SU-DHL-6 (cell line): ENCODE data around the gene GRK3.
"Not testable (repeated sequence)": the region's sequence is repeated elsewhere in the genome, so short reads cannot be mapped to it uniquely, and the experiment has no call there.

Experiments used
- H2AFZ ChIP-seq: fragments of 200-600 bp; sonication (generic); 2 replicates; pipeline ENCODE4 v1.6.1; 2014; ENCODE audit warnings: low read depth, mild to moderate bottlenecking, moderate library complexity, mixed read lengths, antibody characterized with exemption, low read length; ENCODE audit not compliant: severe bottlenecking
- H3F3A ChIP-seq: fragments of 200-600 bp; shearing (Covaris generic); 2 replicates; pipeline ENCODE4 v1.6.0; 2016; ENCODE audit warnings: antibody characterized with exemption, mild to moderate bottlenecking; ENCODE audit not compliant: insufficient read depth
- H3K27ac ChIP-seq: fragments of 200-600 bp; sonication (generic); 2 replicates; pipeline ENCODE4 v1.5.1; 2016; ENCODE audit warnings: low read depth, mild to moderate bottlenecking, low read length, moderate library complexity, mixed read lengths
- H3K27me3 ChIP-seq: fragments of 200-600 bp; sonication (generic), shearing (Covaris generic); 2 replicates; pipeline ENCODE4 v1.6.0; 2014; ENCODE audit warnings: mild to moderate bottlenecking, low read length
- H3K36me3 ChIP-seq: fragments of 200-600 bp; sonication (generic); 2 replicates; pipeline ENCODE4 v1.6.1; 2014; ENCODE audit warnings: mild to moderate bottlenecking, low read length, mixed read lengths
- H3K4me2 ChIP-seq: fragments of 300-600, 200-600 bp; shearing (Covaris generic), sonication (generic); 2 replicates; pipeline ENCODE4 v1.6.0; 2014; ENCODE audit warnings: low read length, low read depth, mild to moderate bottlenecking; ENCODE audit not compliant: poor library complexity, severe bottlenecking
- H3K4me3 ChIP-seq: fragments of 200-600 bp; sonication (generic); 2 replicates; pipeline ENCODE4 v1.5.1; 2014; ENCODE audit warnings: antibody characterized with exemption, low read length, mild to moderate bottlenecking, mixed read lengths; ENCODE audit not compliant: insufficient read depth, poor library complexity, severe bottlenecking
- H3K79me2 ChIP-seq: fragments of 200-600 bp; sonication (generic); 2 replicates; pipeline ENCODE4 v1.6.1; 2014; ENCODE audit warnings: mild to moderate bottlenecking, low read length, moderate library complexity; ENCODE audit not compliant: insufficient read depth
- H3K9ac ChIP-seq: fragments of 200-600 bp; sonication (generic); 2 replicates; pipeline ENCODE4 v1.7.0; 2014; ENCODE audit warnings: mild to moderate bottlenecking, low read length
- H3K9me2 ChIP-seq: fragments of 200-600 bp; sonication (generic); replicated peaks from 2 replicates; pipeline ENCODE4 v1.6.1; 2014; ENCODE audit warnings: low read length; ENCODE audit not compliant: insufficient read depth
- H3K9me3 ChIP-seq: fragments of 200-600 bp; sonication (generic); 2 replicates; pipeline ENCODE4 v1.6.1; 2014; ENCODE audit warnings: low read length, mixed read lengths; ENCODE audit not compliant: insufficient read depth
- H4K20me1 ChIP-seq: fragments of 200-600 bp; sonication (generic); 2 replicates; pipeline ENCODE4 v1.6.1; 2014; ENCODE audit warnings: low read depth, mild to moderate bottlenecking, antibody characterized with exemption, low read length, moderate library complexity, mixed read lengths
- EZH2phosphoT487 ChIP-seq: fragments of 200-600 bp; sonication (generic), shearing (Covaris generic); conservative IDR thresholded peaks from 2 replicates; pipeline ENCODE4 v1.6.1; 2018; ENCODE audit warnings: mild to moderate bottlenecking, antibody characterized with exemption, low read length, moderate library complexity, mixed read lengths
- TF ChIP-seq, protein P1 (sequence below): fragments of 200-600 bp; sonication (generic); IDR thresholded peaks from one replicate; pipeline ENCODE4 v1.5.1; 2017; ENCODE audit warnings: antibody characterized with exemption, mild to moderate bottlenecking, low read length, moderate library complexity; ENCODE audit not compliant: insufficient read depth, poor library complexity, severe bottlenecking

Gene GRK3

DNA sequence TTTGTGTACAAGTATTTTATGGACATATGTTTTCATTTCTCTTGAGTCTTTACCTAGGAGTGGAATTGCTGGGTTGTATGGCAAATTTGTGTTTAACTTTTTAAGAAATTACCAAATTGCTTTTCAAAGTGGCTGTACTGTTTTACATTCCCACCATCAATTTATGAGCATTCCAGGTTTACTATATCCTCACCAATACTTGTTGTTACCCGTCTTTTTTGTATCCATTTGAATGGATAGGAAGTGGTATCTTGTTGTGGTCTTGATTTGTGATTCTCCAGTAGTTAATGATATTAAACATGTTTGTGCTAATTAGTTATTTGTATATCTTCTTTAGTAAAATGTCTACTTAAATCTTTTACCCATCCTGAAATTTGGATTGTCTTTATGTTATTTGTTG is 46.8 kb downstream of the GRK3 start:
- H3K9me3 ChIP-seq, H3K27ac ChIP-seq, H3K79me2 ChIP-seq, H3K9ac ChIP-seq, H3K9me2 ChIP-seq, H4K20me1 ChIP-seq, H3F3A ChIP-seq, H3K27me3 ChIP-seq, H3K36me3 ChIP-seq, H3K4me3 ChIP-seq, H3K4me2 ChIP-seq, H2AFZ ChIP-seq: not testable (repeated sequence)

DNA sequence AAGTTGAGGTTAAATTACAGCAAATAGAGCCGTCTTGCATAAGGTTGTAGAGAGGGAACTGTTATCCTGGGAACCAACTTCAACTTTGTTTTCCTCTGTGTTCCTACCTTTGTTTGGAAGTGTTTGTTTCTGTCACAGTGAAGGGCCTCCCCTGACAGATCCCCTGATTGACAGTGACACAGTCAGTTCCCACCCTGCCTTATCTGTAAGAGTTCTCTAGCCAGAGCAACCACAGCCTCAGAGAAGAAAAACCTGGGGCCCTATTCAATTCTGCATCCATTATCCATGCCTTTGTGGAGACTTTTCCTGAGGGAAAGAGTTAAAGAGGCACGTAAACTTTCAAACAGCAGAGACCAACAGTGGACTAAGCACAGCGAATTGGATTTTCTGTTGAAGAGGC is 48.7 kb downstream of the GRK3 start:
- not testable (repeated sequence) for H3K27me3 ChIP-seq, H4K20me1 ChIP-seq, H3K36me3 ChIP-seq, H2AFZ ChIP-seq, H3F3A ChIP-seq, H3K4me2 ChIP-seq, H3K9me2 ChIP-seq, H3K27ac ChIP-seq, H3K9ac ChIP-seq, H3K79me2 ChIP-seq, H3K9me3 ChIP-seq, H3K4me3 ChIP-seq

DNA sequence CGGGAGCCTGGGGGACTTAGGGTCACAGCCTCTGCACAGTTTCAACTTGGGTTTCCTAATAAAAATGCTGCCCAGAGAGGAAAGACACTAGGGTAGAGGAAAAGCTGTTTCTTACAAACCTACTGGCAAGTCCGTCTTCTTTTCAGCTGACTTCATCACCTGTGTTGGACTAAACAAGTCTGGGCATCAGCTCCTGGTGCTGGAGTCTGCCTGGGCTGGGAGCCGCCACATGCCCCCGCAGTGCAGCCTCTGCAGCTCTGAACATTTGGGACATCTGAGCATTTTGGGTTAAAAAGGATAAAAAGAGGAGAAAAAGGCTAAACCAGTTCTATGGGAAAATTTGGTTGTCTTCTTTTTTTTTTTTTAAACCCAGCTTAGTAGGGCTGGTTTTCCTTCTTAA is 49.1 kb downstream of the GRK3 start:
- H3K9me2 ChIP-seq, H3K79me2 ChIP-seq, H3K27me3 ChIP-seq: not testable (repeated sequence)

DNA sequence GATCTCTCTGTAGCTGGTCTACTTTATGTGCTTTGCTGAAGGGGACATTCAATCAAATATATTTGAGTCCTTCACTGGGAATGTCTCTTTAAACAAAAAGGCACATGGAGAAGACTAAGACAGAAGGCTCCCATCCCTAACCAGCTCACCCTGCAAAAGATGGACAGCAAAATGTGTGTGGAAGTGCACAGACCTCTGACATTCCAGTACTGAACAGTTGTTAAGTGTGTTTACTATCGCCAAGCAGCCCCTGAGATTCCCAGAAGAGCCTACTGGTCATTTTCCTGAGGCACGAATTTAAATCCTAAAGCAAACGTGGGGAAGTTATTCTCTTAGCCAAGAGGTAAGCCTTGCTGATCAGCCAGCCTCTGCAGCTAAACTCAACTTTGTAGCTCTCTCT is 50.3 kb downstream of the GRK3 start:
- not testable (repeated sequence) for H2AFZ ChIP-seq, H3K9me2 ChIP-seq, H3K4me2 ChIP-seq, H3K27ac ChIP-seq, H3K9me3 ChIP-seq, H3K36me3 ChIP-seq, H3F3A ChIP-seq, H3K4me3 ChIP-seq, H4K20me1 ChIP-seq, H3K79me2 ChIP-seq, H3K27me3 ChIP-seq, H3K9ac ChIP-seq

More for the DNA sequence above, 49.1 kb downstream of the GRK3 start:
- not testable (repeated sequence) for H3K4me2 ChIP-seq, H4K20me1 ChIP-seq, H3K9ac ChIP-seq, H3K36me3 ChIP-seq, H3F3A ChIP-seq, H3K4me3 ChIP-seq, H2AFZ ChIP-seq, H3K9me3 ChIP-seq, H3K27ac ChIP-seq

DNA sequence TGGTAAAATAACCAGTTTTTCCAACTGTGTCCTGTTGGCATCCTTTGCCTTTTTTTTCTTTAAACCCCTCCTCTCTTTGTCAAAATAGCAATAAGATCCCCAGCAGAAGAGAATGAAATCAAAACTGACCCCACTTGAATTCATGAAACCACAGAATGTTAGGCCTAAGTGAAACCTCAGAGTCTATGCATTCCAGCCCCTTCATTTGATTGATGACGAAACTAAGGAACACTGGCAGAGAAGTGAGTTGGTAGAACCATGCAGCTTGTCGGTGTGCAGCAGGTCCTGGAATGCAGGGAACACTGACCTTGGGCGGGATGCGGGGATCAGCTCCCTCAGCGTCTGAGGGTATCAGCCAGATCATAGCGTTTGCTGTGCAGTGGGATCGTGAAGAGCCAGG is 57.5 kb downstream of the GRK3 start:
- H3K9ac ChIP-seq = no peak overlapping the region
- no peaks in the 10 kb centered on the region for H3K36me3 ChIP-seq
- H4K20me1 ChIP-seq = no peaks in the 10 kb centered on the region
- no peak overlapping the region for H3K4me3 ChIP-seq
- H3K4me2 ChIP-seq = no peak overlapping the region
- no peaks in the 10 kb centered on the region for H3K27me3 ChIP-seq
- H3K27ac ChIP-seq = no peak overlapping the region
- no peaks in the 10 kb centered on the region for H3K9me3 ChIP-seq
- H2AFZ ChIP-seq = no peak overlapping the region
- TF ChIP-seq, protein P1, sequence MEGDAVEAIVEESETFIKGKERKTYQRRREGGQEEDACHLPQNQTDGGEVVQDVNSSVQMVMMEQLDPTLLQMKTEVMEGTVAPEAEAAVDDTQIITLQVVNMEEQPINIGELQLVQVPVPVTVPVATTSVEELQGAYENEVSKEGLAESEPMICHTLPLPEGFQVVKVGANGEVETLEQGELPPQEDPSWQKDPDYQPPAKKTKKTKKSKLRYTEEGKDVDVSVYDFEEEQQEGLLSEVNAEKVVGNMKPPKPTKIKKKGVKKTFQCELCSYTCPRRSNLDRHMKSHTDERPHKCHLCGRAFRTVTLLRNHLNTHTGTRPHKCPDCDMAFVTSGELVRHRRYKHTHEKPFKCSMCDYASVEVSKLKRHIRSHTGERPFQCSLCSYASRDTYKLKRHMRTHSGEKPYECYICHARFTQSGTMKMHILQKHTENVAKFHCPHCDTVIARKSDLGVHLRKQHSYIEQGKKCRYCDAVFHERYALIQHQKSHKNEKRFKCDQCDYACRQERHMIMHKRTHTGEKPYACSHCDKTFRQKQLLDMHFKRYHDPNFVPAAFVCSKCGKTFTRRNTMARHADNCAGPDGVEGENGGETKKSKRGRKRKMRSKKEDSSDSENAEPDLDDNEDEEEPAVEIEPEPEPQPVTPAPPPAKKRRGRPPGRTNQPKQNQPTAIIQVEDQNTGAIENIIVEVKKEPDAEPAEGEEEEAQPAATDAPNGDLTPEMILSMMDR = no peak
- no peak for TF ChIP-seq EZH2phosphoT487
- no peaks in the 10 kb centered on the region for H3K9me2 ChIP-seq
- H3K79me2 ChIP-seq = no peaks in the 10 kb centered on the region
- H3F3A ChIP-seq = no peaks in the 10 kb centered on the region
